HFFc6 (cell line): ENCODE results near the gene BRF1. TPM values are rescaled to one million over a fixed set of nuclear protein-coding genes. Genes with fewer than 3 reads are reported as not detected.

Experiments
- DNase-seq: peaks from one replicate; pipeline ENCODE4 v3.0.0-alpha.2; 2018
- H3K27ac Mint-ChIP-seq: 2 replicates; pipeline ENCODE4 v1.8.0; 2020; ENCODE audit warnings: mild to moderate bottlenecking, mixed read lengths
- H3K27me3 Mint-ChIP-seq: 2 replicates; pipeline ENCODE4 v1.8.0; 2021; ENCODE audit warnings: mild to moderate bottlenecking, moderate library complexity, mixed read lengths; ENCODE audit not compliant: insufficient read depth
- H3K36me3 Mint-ChIP-seq: 2 replicates; pipeline ENCODE4 v1.8.0; 2021; ENCODE audit warnings: low read depth, mixed read lengths
- H3K4me1 Mint-ChIP-seq: 2 replicates; pipeline ENCODE4 v1.8.0; 2020; ENCODE audit warnings: low read depth, mixed read lengths
- H3K4me3 Mint-ChIP-seq: 2 replicates; pipeline ENCODE4 v1.8.0; 2020; ENCODE audit warnings: mild to moderate bottlenecking, moderate library complexity, mixed read lengths
- H3K9me3 Mint-ChIP-seq: 2 replicates; pipeline ENCODE4 v1.8.0; 2020; ENCODE audit warnings: mild to moderate bottlenecking, mixed read lengths
- CTCF ChIP-seq: fragments of 200-600 bp; sonication (generic); IDR thresholded peaks from 2 replicates; pipeline ENCODE4 v1.5.0; 2021; ENCODE audit warnings: antibody characterized with exemption, mild to moderate bottlenecking
- total RNA-seq, 6 experiments: library from RNA; stranded (reverse); fragmentation: NEBNext Ultra II Directional; extraction: Animal tissue kit (Norgen Biotek cat#: 25700); gene quantifications; 2 replicates in 1 of 6; 3 replicates in 5 of 6; pipeline ENCODE4 v1.2.3, GENCODE V29; 2021

BRF1 gene
- total RNA-seq, 6 experiments from 2014 or later, result 20.1 to 25.8 (median 21.8) TPM

DNA sequence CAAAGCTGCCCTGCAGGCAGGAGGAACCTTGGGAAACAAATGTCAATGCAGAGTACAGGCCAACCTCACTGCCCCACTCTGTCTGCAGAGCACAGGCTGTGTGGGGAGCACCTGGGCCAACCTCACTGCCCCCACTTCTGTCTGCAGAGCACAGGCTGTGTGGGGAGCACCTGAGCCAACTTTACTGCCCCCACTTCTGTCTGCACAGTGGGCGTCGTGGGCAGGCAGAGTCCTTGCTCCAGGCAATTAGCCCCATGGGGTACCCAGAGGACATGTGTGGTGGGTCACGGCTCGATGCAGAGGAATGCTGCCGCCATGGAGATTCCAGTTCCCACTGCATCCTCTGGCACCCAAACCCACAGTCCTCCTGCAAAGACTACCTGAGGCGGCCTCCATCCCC, 26.2 kb downstream of the BRF1 start:
- no peak for TF ChIP-seq CTCF
- no peak for DNase-seq
- no peak overlapping the region for H3K4me3 Mint-ChIP-seq
- no peak overlapping the region for H3K27ac Mint-ChIP-seq
- no peaks in the 10 kb centered on the region for H3K36me3 Mint-ChIP-seq
- H3K27me3 Mint-ChIP-seq, result no peaks in the 10 kb centered on the region; the same call in 1 of the 2 replicates
- H3K9me3 Mint-ChIP-seq, result no peaks in the 10 kb centered on the region
- peaks cover 8% of the 10 kb centered on the region for H3K4me1 Mint-ChIP-seq

DNA sequence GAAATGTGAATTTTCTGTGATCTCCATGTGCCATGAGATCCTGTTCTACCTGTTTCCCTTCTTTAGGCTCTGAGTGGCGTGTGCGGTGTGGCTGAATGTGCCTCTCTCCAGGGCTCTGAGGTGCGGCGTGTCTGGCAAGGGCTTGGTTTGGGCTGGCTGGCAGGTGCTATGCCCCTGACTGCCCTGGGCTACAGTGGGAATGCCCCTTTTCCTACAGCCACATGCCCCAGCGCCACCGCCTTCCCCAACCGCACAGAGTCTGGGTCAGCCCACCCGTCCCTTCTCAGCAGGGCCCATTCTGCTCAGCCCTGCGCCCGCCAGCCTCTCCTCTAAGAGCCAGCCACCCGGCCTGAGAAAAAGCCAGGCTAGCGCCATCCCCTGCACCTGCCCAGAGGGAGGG, 27.7 kb downstream of the BRF1 start:
- Mint-ChIP-seq H3K4me3 (no peak overlapping the region), H3K4me1 (peaks cover 8% of the 10 kb centered on the region), H3K36me3 (no peaks in the 10 kb centered on the region), H3K27me3 (no peaks in the 10 kb centered on the region; the same call in 1 of the 2 replicates), H3K27ac (no peak overlapping the region), H3K9me3 (no peaks in the 10 kb centered on the region)
- no peak for TF ChIP-seq CTCF
- DNase-seq, result no peak

GRCh38 chr14:105272623-105273022, 28.2 kb downstream of the BRF1 start:
- no peak for DNase-seq
- Mint-ChIP-seq H3K36me3 (no peaks in the 10 kb centered on the region), H3K27ac (no peak overlapping the region), H3K4me1 (peaks cover 8% of the 10 kb centered on the region), H3K4me3 (no peak overlapping the region), H3K9me3 (no peaks in the 10 kb centered on the region), H3K27me3 (no peaks in the 10 kb centered on the region; the same call in 1 of the 2 replicates)
- TF ChIP-seq CTCF, result no peak

- Mint-ChIP-seq H3K9me3 (no peaks in the 10 kb centered on the region), H3K27me3 (no peaks in the 10 kb centered on the region; the same call in 1 of the 2 replicates), H3K4me3 (no peak overlapping the region), H3K4me1 (peaks cover 8% of the 10 kb centered on the region), H3K27ac (no peak overlapping the region), H3K36me3 (no peaks in the 10 kb centered on the region)
- no peak for DNase-seq
- TF ChIP-seq CTCF, result no peak
Observed at GRCh38 chr14:105271224-105271890, 29.4 kb downstream of the BRF1 start.

DNA sequence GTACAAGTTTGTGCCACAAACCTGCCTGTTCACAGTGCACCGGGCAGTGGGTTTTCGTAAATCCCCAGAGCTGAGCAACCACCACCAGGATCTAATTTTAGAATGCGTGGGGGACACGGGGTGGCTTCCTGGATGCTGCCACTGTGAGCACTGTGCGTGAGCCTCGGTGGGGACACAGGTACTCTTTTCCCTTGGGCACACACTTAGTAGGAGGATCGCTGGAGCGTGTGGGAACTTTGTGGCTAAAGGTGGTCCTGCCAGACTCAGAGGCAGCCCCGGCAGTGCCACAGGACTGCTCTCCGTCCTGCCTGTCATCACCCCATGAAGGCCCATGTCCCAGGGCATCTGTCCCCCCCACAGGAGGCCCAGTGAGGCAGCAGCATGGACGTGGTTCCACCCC, 31.4 kb downstream of the BRF1 start:
- no peak for TF ChIP-seq CTCF
- H3K4me3 Mint-ChIP-seq, result no peak overlapping the region
- no peak for DNase-seq
- H3K27me3 Mint-ChIP-seq, result no peaks in the 10 kb centered on the region; the same call in 1 of the 2 replicates
- H3K9me3 Mint-ChIP-seq, result no peaks in the 10 kb centered on the region
- H3K27ac Mint-ChIP-seq, result no peak overlapping the region
- no peaks in the 10 kb centered on the region for H3K4me1 Mint-ChIP-seq
- H3K36me3 Mint-ChIP-seq, result no peaks in the 10 kb centered on the region
